Testis (tissue), 2 donors: ENCODE results near the gene FHL2.

Source experiments
- POLR2A ChIP-seq: fragments of 450-650 bp; IDR thresholded peaks from one replicate; pipeline ENCODE4 v1.6.1; 2017; ENCODE audit warnings: antibody characterized with exemption, mild to moderate bottlenecking, moderate library complexity
- TF ChIP-seq, protein P1 (sequence below), 3 experiments: fragments of 450-650 bp in 2 of 3; fragments of 200-600 bp in 1 of 3; sonication (generic) in 1 of 3; IDR thresholded peaks; one replicate each; pipeline ENCODE4 v1.5.1; 2016 to 2019; ENCODE audit warnings: antibody characterized with exemption in 3 of 3, mild to moderate bottlenecking in 2 of 3, moderate library complexity in 1 of 3

DNA sequence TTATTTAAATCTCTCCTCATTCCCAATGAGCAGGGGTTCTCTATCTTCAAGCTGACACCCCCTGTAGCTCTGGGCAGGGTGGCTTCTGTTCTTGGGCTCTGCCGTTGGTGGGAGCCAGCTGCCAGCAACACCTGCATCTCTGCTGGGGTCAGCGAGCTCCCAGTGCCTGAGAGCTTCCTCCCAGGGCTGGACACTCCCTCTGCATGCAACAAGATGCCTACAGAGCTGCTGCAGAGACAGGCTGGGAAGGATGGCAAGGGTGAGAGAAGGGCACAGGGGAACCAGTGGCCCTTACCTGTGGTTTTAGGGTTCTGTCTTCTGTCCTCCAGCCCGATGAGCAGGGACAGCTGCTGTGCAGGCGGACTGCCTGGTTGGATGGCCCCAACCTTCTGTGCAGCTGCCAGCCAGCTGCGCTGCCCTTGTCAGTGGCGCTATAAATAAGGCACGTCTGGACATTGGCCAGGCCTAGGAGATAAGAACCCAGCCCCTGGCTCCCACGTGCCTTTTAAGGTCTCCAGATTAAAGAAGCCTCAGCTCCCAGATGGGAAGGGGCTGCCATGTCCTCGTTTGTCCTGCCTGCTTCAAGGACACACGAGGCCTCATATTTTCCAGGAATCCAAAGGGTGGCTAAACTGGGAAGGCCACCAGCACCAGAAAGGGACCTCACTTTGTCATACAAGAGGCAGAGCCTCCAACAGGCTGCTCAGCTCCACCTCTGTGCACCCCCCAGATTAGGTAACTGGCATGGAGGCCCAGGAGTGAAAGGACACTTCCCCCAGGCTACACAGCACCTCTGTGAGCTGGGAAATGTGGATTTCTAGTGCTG, 39.5 kb upstream of the FHL2 start:
- no peak for TF ChIP-seq POLR2A
- TF ChIP-seq, protein P1, sequence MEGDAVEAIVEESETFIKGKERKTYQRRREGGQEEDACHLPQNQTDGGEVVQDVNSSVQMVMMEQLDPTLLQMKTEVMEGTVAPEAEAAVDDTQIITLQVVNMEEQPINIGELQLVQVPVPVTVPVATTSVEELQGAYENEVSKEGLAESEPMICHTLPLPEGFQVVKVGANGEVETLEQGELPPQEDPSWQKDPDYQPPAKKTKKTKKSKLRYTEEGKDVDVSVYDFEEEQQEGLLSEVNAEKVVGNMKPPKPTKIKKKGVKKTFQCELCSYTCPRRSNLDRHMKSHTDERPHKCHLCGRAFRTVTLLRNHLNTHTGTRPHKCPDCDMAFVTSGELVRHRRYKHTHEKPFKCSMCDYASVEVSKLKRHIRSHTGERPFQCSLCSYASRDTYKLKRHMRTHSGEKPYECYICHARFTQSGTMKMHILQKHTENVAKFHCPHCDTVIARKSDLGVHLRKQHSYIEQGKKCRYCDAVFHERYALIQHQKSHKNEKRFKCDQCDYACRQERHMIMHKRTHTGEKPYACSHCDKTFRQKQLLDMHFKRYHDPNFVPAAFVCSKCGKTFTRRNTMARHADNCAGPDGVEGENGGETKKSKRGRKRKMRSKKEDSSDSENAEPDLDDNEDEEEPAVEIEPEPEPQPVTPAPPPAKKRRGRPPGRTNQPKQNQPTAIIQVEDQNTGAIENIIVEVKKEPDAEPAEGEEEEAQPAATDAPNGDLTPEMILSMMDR (IDR thresholded peaks at IDR 0.05), result no peak
